GM19438 (cell line): ENCODE results near the gene ZNF69.
"Not testable (repeated sequence)": the region's sequence is repeated elsewhere in the genome, so short reads cannot be mapped to it uniquely, and the experiment has no call there.

ENCODE experiments used
- ATAC-seq: cut with Tn5 transposase; IDR thresholded peaks from one replicate; pipeline ENCODE4 v1.9.1; 2021; ENCODE audit warnings: low read depth; ENCODE audit not compliant: unreplicated experiment

ZNF69 gene

DNA sequence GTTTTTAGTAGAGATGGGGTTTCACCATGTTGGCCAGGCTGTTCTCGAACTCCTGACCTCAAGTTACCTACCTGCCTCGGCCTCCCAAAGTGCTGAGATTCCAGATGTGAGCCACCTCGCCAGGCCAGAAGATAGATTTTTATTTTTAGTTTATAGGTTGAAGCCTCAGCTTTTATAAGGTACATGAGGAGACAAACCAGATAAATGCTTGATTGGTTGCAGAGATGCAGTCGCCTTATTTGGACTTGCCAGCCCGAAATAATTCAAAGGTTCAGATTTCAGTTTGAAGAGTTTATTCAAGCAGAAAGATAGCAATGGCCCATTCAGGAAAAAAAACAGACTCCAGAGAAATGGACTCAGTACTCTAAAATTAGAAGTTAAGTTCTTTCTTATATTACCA lies 3.1 kb downstream of the ZNF69 start:
- no peak for ATAC-seq

DNA sequence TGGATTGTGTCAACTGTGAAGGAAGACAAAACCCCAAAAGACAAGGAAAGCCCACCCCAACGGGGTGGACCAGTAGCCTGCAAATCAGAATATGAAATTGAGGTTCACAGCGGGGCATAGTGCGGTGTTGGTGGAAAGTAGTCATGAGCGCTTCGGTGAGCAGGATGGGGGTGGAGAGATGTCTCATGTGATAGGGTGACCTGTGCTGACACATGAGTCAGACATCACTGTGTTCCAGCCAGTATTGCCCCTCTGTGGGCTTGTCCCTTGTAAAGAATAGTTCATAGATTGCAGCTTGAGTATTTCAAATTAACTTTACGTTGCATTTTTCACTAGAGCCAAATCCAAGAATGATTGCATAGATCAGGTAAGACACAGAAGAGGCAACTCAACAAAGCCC lies 7.3 kb downstream of the ZNF69 start:
- ATAC-seq = no peak

DNA sequence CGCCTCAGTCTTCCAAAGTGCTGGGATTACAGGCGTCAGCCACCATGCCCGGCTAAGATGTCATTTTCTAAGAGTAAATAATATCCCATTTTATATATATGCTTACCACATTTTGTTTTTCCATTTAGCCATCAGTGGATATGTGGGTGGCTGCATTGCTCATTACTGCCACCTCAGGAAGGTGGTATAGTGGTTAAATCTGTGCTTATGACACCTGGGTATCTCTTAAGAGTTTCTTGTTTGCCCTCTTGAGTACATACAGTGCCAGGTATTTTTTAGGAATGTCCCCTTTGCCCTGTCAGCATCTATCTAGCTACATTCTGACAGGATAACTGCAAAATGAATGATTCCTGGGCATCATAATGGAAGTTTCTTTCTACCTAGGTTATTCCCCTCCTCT lies 14.6 kb downstream of the ZNF69 start:
- ATAC-seq = no peak

DNA sequence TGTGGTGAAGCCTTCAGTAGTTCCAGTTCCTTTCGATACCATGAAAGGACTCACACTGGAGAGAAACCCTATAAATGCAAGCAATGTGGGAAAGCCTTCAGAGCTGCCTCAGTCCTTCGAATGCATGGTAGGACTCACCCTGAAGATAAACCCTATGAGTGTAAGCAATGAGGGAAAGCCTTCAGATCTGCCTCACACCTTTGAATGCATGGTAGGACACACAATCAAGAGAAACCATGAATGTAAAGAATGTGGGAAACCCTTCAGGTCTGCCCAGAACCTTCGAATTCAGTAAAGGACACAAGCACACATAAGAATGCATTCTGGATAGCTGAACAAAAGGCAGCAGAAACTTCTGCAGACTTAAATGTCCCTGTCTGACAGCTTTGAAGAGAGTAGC lies 18.3 kb downstream of the ZNF69 start:
- no peak for ATAC-seq

DNA sequence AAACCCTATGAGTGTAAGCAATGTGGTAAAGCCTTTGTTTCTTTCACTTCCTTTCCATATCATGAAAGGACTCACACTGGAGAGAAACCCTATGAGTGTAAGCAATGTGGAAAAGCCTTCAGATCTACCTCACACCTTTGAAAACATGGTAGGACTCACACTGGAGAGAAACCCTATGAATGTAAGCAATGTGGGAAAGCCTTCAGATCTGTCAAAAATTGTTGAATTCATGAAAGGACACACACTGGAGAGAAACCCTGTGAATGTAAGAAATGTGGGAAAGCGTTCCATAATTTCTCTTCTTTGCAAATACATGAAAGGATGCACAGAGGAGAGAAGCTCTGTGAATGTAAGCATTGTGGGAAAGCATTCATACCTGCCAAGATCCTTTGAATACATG lies 24.4 kb downstream of the ZNF69 start:
- not testable (repeated sequence) for ATAC-seq

DNA sequence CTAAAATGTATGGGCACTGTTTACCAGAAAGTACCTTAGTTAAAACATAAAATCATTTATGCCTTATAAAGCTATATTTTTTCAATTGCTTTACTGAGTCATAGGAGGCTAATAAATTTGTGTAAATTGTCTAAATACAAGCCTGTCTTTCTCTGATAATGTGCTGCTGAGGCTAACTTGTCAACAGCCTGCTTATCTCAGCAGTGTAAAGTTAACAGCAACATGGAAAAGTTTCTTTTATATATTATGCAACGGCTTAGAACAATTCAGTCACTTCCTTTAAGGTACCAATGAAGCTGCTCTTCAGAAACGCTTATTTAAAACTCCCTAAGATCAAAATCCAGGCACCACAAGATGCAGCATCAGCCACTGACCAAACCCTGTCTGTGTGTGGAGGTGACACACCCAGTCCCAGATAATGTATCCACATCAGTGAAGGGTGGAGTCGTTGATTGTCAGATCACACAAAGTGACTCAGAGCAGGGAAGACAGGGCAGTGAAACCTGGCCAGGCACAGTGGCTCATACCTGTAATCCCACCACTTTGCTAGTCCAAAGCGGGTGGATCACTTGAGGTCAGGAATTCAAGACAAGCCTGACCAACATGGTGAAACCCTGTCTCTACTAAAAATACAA lies 27.0 kb downstream of the ZNF69 start:
- ATAC-seq = not testable (repeated sequence)

DNA sequence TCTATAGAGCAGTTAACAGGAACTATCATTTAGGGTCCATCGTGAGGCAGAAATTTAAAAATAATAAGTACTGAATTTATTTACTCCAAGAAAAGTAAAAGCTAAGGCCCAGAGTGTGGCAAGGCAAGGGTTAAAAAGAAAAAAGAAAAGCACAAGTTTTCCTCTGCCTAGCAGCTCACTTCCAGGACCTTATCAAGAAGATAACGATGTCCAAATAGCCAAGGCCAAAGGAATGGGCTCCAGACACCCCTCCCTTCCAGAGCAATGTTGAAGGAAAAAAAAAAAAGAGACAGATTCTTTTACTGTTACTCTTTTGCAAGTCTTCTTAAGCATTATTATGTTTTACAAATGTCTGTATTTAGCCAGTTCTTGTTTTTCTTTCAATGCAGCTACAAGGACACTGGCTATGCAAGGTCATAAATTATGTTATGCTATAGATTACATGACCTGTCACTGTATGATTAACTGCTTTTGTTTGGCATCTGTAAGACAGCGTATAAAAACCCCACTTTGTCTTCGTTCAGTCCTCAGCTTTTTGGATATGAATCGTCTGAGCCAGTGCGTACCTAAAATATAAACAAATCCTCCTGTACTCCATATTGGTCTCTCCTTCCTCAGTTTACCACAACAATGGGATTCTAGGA lies 34.4 kb downstream of the ZNF69 start:
- no peak for ATAC-seq

DNA sequence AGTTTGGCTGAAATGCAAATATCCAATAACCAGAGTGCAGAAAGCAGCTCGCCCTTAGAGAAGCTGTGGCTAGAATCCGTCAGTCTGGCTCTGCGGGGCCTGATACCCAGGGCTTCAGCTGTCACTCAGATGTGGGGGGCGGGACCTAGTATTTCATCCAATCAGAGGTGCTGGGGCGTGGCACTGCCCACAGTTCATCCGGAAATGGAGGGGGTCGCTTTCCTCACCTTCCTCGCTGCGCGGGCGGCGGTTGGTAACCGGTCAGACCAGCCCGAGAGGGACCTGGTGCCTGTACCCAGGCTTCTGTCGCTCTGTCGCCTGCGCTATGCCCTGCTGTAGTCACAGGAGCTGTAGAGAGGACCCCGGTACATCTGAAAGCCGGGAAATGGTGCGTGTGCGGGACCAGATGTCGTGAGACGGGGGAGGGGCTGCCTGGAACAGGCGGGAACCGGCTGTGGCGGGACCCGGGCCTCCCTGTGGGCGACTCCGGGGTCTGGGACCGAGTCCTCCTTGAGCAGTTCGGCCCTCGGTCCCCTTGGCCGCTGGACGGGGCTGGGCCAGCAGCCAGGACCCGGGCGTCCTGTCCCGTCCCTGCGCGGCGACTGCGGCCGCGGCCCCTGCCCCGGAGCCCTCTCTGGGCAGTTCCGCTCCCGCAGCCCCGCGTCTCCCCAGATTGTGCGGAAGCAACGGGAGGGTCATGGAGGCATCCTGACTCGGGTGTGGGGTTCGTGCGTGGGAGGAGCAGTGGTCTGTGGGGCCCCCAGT lies 37.5 kb downstream of the ZNF69 start, which contains the start of gene ZNF700:
Gene ZNF700 (plus strand): TSS at position 222 of the 765 bp plus-strand sequence. CDS start 104 bp downstream, at position 326.
- ATAC-seq = peak; percentile 80

DNA sequence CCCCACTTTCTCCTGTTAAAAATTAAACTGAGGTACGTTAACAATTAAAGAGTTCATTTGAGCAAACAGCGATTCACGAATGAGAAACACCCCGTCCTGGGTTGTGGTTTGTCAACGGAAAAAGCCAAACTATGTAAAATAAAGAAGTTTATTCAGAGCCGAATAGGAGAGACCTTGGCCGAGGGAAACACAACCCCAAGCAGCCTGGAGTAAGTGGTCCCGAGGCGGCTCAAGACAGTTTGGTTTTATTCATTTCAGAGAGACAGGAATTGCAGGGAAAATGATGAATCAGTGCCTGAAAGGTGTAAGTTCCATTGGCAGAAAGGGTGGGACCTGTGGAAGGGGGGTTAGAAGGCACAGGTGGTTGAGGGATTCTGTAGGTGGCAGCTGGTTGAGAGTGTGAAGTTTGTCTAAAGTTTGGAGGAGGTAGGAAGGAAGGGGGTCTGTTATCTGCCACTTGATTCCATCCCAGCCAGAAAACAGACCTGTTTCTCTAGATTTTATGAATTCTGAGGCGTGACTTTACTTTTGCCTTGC lies 38.1 kb downstream of the ZNF69 start:
- ATAC-seq = not testable (repeated sequence)

DNA sequence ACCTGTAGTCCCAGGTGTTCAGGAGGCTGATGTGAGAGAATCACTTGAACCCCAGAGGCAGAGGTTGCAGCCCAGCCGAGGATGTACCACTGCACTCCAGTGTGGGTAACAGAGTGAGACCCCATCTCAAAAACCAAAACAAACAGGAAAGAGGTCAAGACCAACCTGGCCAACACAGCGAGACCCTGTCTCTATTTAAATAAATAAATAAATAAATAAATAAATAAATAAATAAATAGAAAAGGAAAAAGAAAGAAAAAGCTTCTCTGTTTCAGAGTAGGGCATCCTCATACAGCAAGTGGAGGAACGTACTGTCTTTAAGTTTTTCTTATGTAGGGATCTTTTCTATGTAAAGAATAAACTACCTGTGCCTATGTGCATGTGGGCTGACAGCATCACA lies 39.6 kb downstream of the ZNF69 start:
- no peak for ATAC-seq

DNA sequence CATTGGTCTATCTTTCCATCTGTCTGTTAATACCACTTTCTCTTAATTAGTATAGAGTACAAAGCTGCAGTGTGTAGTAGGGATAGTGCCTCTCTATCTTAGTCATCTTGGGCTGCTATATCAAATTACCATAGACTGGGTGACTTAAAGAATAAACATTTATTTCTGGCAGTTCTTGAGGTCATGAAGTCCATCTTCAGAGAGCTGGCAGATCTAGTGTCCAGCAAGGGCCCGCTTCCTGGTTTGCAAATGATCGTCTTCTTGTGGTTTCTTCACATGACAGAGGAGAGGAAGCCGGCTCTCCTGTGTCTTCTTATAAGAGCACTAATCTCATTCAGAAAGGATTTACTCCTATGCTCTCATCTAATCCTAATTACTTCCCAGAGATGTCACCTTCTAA lies 43.5 kb downstream of the ZNF69 start:
- ATAC-seq = no peak

DNA sequence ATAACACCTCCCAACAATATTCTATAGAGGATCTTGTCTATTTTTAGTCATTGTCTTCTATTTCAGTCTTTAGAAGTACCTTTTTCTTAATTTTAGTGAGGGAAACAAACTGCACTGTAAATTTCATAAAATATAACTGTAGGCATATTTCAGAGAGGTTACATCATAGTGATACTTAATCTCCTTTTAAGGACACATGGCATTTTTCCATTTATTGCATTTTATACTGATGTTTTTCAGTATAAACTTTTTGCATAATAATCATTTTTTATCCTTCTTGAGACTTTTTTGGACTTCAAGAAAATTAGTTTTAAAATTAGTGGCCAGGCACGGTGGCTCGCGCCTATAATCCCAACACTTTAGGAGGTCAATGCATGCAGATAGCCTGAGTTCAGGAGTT lies 43.9 kb downstream of the ZNF69 start:
- ATAC-seq = no peak

DNA sequence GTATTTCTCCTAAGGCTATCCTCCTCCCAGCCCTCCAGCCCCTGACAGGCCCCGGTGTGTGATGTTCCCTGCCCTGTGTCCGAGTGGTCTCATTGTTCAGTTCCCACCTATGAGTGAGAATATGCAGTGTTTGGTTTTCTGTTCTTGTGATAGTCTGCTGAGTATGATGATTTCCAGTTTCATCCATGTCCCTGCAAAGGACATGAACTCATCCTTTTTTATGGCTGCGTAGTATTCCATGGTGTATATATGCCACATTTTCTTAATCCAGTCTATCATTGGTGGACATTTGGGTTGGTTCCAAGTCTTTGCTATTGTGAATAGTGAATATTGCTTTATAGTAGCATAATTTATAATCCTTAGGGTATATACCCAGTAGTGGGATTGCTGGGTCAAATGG lies 48.2 kb downstream of the ZNF69 start:
- ATAC-seq = not testable (repeated sequence)

DNA sequence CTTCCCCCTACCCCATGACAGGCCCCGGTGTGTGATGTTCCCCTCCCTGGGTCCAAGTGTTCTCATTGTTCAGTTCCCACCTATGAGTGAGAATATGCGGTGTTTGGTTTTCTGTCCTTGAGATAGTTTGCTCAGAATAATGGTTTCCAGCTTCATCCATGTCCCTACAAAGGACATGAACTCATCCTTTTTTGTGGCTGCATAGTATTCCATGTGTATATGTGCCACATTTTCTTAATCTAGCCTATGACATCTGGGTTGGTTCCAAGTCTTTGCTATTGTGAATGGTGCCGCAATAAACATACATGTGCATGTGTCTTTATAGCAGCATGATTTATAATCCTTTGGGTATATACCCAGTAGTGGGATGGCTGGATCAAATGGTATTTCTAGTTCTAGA lies 50.8 kb downstream of the ZNF69 start:
- ATAC-seq = not testable (repeated sequence)

DNA sequence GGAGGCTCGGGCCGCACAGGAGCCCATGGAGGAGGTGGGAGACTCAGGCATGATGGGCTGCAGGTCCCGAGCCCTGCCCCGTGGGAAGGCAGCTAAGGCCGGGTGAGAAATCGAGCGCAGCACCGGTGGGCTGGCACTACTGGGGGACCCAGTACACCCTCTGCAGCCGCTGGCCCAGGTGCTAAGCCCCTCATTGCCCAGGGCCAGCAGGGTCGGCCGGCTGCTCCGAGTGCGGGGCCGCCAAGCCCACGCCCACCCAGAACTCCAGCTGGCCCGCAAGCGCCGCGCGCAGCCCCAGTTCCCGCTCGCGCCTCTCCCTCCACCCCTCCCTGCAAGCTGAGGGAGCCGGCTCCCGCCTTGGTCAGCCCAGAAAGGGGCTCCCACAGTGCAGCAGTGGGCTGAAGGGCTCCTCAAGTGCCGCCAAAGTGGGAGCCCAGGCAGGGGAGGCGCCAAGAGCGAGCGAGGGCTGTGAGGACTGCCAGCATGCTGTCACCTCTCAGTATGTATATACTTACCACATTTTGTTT lies 53.8 kb downstream of the ZNF69 start:
- not testable (repeated sequence) for ATAC-seq

DNA sequence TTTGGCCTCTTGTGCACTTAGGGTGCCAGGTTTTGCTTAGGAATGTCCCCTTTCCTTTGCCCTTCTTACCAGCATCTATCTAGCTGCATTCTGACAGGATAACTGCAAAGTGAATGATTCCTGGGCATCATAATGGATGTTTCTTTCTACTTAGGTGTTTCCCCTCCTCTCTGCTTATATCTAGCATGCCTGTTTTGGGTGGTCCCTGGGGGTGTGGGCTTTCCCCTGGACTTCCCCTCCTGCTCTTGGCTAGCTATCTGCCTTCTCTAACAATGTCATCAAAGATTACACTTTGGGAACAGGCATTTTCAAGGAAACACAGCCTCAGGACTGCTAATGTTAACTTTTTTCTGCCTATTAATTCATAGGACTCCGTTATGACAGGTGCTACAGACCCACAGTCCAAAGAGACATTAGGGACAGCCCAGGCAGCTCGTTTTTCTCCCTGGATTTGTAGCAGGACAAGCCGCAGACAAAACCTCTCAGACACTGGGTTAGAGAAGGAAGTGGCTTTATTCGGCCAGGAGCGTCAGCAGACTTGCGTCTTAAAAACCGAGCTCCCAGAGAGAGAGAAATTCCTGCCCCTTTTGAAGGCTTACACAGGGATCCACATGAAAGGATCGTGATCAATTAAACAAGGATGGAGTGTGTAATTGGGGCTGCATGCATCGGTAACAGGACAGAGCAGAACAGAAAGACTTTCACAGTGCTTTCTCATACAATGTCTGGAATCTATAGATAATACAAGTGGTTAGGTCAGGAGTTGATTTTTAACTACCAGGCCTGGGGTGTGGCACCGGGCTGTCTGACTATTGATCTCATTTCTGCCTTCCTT lies 54.6 kb downstream of the ZNF69 start:
- no peak for ATAC-seq

DNA sequence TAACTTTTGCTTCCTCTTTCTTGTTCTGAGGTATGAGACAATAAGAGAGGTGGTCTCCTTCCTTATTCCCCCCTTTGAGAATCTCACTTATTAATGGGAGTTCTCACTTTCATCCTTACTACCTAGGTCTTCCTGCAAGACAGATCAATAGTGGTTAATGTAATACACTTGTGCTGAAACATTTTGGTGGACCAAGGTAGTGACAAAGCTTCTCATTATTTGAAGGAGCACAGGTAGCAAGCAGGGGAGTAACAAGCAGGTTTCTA lies 55.2 kb downstream of the ZNF69 start:
- no peak for ATAC-seq

DNA sequence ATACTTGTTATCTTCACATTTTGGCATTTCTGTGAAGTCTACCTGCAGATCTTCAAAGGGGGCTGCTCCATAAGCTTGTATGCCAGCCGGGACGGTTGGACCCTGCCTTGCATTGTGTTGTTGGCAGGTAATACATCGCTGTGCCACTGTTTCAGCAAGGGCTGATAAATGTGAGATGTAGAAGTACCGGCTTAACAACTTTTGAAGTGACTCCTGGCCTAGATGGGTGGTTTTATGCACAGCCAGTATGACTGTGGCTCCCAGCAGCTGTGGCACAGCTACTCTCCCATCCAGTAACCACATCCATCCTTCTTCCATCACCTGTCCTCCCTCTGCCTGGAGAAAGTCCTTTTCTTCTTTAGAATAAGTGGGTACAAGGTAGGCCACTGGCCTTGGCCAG lies 57.1 kb downstream of the ZNF69 start:
- ATAC-seq = no peak

DNA sequence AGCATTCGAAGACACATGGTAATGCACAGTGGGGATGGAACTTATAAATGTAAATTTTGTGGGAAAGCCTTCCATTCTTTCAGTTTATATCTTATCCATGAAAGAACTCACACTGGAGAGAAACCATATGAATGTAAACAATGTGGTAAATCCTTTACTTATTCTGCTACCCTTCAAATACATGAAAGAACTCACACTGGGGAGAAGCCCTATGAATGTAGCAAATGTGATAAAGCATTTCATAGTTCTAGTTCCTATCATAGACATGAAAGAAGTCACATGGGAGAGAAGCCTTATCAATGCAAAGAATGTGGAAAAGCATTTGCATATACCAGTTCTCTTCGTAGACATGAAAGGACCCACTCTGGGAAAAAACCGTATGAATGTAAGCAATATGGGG lies 61.1 kb downstream of the ZNF69 start:
- ATAC-seq = no peak

DNA sequence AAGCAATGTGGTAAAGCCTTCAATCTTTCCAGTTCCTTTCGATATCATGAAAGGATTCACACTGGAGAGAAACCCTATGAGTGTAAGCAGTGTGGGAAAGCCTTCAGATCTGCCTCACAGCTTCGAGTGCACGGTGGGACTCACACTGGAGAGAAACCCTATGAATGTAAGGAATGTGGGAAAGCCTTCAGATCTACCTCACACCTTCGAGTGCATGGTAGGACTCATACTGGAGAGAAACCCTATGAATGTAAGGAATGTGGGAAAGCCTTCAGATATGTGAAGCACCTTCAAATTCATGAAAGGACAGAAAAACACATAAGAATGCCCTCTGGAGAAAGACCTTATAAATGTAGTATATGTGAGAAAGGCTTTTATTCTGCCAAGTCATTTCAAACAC lies 61.6 kb downstream of the ZNF69 start:
- no peak for ATAC-seq
